ENCODE results near the gene CTNND2.

Gene CTNND2

GRCh38 chr5:11890777-11891176 lies 13.5 kb downstream of the CTNND2 start:
- DNase-seq = no peak
- H3K4me1 ChIP-seq = no peaks in the 10 kb centered on the region
- no peaks in the 10 kb centered on the region for H3K27me3 ChIP-seq
- no peak overlapping the region for H3K4me3 ChIP-seq (ENCODE audit: low read depth, low read length)
- H3K9me3 ChIP-seq = no peaks in the 10 kb centered on the region; the same call in 1 of the 2 replicates
- H3K36me3 ChIP-seq = no peaks in the 10 kb centered on the region
- no peak for TF ChIP-seq CTCF (IDR thresholded peaks at IDR 0.05; ENCODE audit: low read depth, low read length)

GRCh38 chr5:11888221-11888620 lies 16.0 kb downstream of the CTNND2 start:
- no peaks in the 10 kb centered on the region for H3K27me3 ChIP-seq
- TF ChIP-seq CTCF (IDR thresholded peaks at IDR 0.05; ENCODE audit: low read depth, low read length) = no peak
- no peak for DNase-seq
- H3K9me3 ChIP-seq = no peaks in the 10 kb centered on the region; the same call in 1 of the 2 replicates
- H3K4me1 ChIP-seq = no peaks in the 10 kb centered on the region
- no peak overlapping the region for H3K4me3 ChIP-seq (ENCODE audit: low read depth, low read length)
- no peaks in the 10 kb centered on the region for H3K36me3 ChIP-seq

- Histone ChIP-seq H3K36me3 (no peaks in the 10 kb centered on the region), H3K9me3 (no peaks in the 10 kb centered on the region), H3K4me3 (ENCODE audit: low read depth, low read length) (no peak overlapping the region), H3K27me3 (no peaks in the 10 kb centered on the region), H3K4me1 (no peaks in the 10 kb centered on the region)
- DNase-seq = no peak
- TF ChIP-seq CTCF (IDR thresholded peaks at IDR 0.05; ENCODE audit: low read depth, low read length) = no peak
These were observed 25.4 kb downstream of the CTNND2 start for GRCh38 chr5:11878814-11879213.

GRCh38 chr5:11873587-11873986 lies 30.7 kb downstream of the CTNND2 start:
- H3K9me3 ChIP-seq = no peaks in the 10 kb centered on the region
- no peaks in the 10 kb centered on the region for H3K4me1 ChIP-seq
- no peak for DNase-seq
- no peaks in the 10 kb centered on the region for H3K36me3 ChIP-seq
- H3K4me3 ChIP-seq (ENCODE audit: low read depth, low read length) = no peak overlapping the region
- no peak for TF ChIP-seq CTCF (IDR thresholded peaks at IDR 0.05; ENCODE audit: low read depth, low read length)
- no peaks in the 10 kb centered on the region for H3K27me3 ChIP-seq

GRCh38 chr5:11869203-11869602 lies 35.0 kb downstream of the CTNND2 start:
- Histone ChIP-seq H3K27me3 (no peaks in the 10 kb centered on the region), H3K36me3 (no peaks in the 10 kb centered on the region), H3K9me3 (no peaks in the 10 kb centered on the region), H3K4me3 (ENCODE audit: low read depth, low read length) (no peak overlapping the region), H3K4me1 (no peaks in the 10 kb centered on the region)
- TF ChIP-seq CTCF (IDR thresholded peaks at IDR 0.05; ENCODE audit: low read depth, low read length) = no peak
- no peak for DNase-seq

- Histone ChIP-seq H3K4me3 (ENCODE audit: low read depth, low read length) (no peak overlapping the region), H3K4me1 (no peaks in the 10 kb centered on the region), H3K36me3 (no peaks in the 10 kb centered on the region), H3K27me3 (no peaks in the 10 kb centered on the region), H3K9me3 (no peaks in the 10 kb centered on the region)
- no peak for TF ChIP-seq CTCF (IDR thresholded peaks at IDR 0.05; ENCODE audit: low read depth, low read length)
- no peak for DNase-seq
These were observed 40.3 kb downstream of the CTNND2 start for GRCh38 chr5:11863911-11864310.
